ENCODE measurements around the gene PTPRJ.

GRCh38 chr11:47994417-47994816 lies 14.1 kb downstream of the PTPRJ start:
- TF ChIP-seq, protein P1, sequence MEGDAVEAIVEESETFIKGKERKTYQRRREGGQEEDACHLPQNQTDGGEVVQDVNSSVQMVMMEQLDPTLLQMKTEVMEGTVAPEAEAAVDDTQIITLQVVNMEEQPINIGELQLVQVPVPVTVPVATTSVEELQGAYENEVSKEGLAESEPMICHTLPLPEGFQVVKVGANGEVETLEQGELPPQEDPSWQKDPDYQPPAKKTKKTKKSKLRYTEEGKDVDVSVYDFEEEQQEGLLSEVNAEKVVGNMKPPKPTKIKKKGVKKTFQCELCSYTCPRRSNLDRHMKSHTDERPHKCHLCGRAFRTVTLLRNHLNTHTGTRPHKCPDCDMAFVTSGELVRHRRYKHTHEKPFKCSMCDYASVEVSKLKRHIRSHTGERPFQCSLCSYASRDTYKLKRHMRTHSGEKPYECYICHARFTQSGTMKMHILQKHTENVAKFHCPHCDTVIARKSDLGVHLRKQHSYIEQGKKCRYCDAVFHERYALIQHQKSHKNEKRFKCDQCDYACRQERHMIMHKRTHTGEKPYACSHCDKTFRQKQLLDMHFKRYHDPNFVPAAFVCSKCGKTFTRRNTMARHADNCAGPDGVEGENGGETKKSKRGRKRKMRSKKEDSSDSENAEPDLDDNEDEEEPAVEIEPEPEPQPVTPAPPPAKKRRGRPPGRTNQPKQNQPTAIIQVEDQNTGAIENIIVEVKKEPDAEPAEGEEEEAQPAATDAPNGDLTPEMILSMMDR (IDR thresholded peaks at IDR 0.05; ENCODE audit: poor library complexity) = no peak
- TF ChIP-seq EZH2 (IDR thresholded peaks at IDR 0.05; ENCODE audit: borderline replicate concordance) = no peak
- TF ChIP-seq EZH2phosphoT487 (IDR thresholded peaks at IDR 0.05; ENCODE audit: low read depth, severe bottlenecking, unreplicated experiment) = no peak

Data from hepatocyte (in vitro differentiated cells).